HL-60 (cell line): ENCODE results near the gene RPL3.
A peak's percentile ranks its signal among the peaks of the same experiment; 100 is the strongest.

ENCODE experiments used
- DNase-seq, 2 experiments: peaks; one replicate each; pipeline ENCODE4 v3.0.0-alpha.2; 2010 to 2020; ENCODE audit warnings: low read depth in 1 of 2, low spot score in 1 of 2
- H3K27ac ChIP-seq: fragments of 250-450 bp; sonication (Bioruptor Pico); replicated peaks from 2 replicates; pipeline ENCODE4 v1.5.1; 2020; ENCODE audit warnings: mild to moderate bottlenecking, moderate library complexity
- H3K27me3 ChIP-seq: fragments of 250-450 bp; sonication (Bioruptor Pico); 2 replicates; pipeline ENCODE4 v1.5.1; 2021; ENCODE audit warnings: mild to moderate bottlenecking, moderate library complexity; ENCODE audit not compliant: insufficient read depth, poor library complexity, severe bottlenecking
- H3K4me3 ChIP-seq: replicated peaks from 2 replicates; pipeline ENCODE4 v1.5.1; 2011; ENCODE audit warnings: mild to moderate bottlenecking, control low read depth, low read length; ENCODE audit not compliant: insufficient read depth
- GABPA ChIP-seq: IDR thresholded peaks from 2 replicates; pipeline ENCODE4 v1.6.1; 2012; ENCODE audit warnings: low read depth
- POLR2AphosphoS5 ChIP-seq: IDR thresholded peaks from 2 replicates; pipeline ENCODE4 v1.6.1; 2012; ENCODE audit warnings: low read depth
- REST ChIP-seq: IDR thresholded peaks from 2 replicates; pipeline ENCODE4 v1.6.1; 2012; ENCODE audit warnings: low read depth; ENCODE audit not compliant: insufficient replicate concordance
- SPI1 ChIP-seq: IDR thresholded peaks from 2 replicates; pipeline ENCODE4 v1.6.1; 2012; ENCODE audit warnings: low read depth, mild to moderate bottlenecking, borderline replicate concordance
- TF ChIP-seq, protein P1 (sequence below): IDR thresholded peaks from one replicate; pipeline ENCODE4 v1.5.1; 2011; ENCODE audit warnings: low read length, control low read depth, inconsistent platforms; ENCODE audit not compliant: insufficient read depth

The RPL3 gene

DNA sequence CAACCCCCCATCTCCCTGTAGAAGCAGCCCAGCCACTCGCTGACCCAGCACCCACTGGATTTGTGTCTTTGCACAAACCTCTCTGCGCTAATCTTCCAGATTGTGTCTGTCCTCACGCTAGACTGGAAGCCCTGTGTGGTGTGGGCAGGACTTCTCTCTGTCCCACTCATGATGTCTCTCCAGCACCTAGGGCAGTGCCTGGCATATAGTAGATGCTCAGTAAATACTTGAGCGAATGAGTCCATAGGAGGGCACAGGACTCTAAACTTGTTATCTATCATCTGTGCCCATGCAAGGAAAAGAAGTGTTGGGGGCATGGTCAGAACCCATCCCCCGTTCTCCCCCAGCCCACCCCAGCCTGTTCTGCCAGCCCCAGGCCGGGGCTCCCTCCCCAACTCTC lies 22.9 kb downstream of the RPL3 start:
- no peak for DNase-seq
- Histone ChIP-seq H3K4me3 (no peak overlapping the region), H3K27ac (no peak overlapping the region), H3K27me3 (no peaks in the 10 kb centered on the region)
- TF ChIP-seq GABPA, result no peak

DNA sequence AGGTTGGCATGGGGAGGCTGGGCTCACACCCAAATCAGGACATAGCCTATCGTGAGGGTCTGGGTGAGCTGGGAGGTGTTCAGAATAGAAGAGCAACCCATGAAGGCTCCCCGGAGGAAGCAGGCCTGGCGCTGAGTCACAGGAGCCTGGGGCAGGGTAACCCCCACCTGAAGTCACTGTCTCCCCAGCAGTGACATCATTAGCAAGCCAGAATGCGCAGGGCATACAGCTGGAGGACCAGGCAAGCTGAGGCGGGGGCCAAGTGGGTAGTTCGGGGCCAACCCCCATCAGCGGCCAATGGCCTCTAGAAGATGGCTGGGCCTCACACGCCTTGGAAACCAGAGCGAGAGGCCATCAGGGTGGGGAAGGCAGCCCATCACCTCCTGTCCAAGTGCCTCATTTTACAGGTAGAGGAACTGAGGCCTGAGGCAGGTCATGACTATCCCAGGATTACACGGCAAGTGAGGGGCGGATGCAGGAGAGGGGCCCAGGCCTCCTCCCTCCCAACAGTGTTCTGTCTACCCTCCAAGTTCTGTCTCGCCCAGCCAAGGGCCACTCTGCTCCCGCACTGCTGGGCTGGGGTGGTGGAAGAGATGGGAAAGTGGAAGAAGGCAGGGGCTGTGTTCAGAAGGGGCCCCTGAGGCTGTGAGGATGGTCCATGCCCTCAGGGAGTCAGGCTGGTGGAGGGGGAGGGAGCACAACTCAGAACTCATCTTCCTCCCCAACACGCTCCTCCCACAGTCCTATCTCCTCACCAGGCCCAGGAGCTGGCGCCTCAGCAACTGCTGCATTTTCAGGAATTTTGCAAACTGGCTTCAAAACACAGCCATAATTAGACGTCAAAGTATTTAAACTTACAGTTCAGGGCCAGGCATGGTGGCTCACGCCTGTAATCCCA lies 24.6 kb downstream of the RPL3 start:
- Histone ChIP-seq H3K27me3 (no peaks in the 10 kb centered on the region), H3K4me3 (no peak overlapping the region), H3K27ac (no peak overlapping the region)
- TF ChIP-seq GABPA (no peak), SPI1 (no peak), POLR2AphosphoS5 (no peak)
- DNase-seq, result no peak

GRCh38 chr22:39293766-39294368 lies 25.6 kb downstream of the RPL3 start:
- no peak overlapping the region for H3K4me3 ChIP-seq
- no peak for DNase-seq
- H3K27ac ChIP-seq, result no peak overlapping the region
- no peaks in the 10 kb centered on the region for H3K27me3 ChIP-seq
- TF ChIP-seq GABPA, result no peak

- DNase-seq, result peak; percentile 82 to 86
- H3K4me3 ChIP-seq, result no peak overlapping the region
- no peak for TF ChIP-seq GABPA
- peak; percentile 64 for TF ChIP-seq POLR2AphosphoS5
- H3K27me3 ChIP-seq, result no peaks in the 10 kb centered on the region
- peak overlapping the region; percentile 44 for H3K27ac ChIP-seq
These were observed 26.8 kb downstream of the RPL3 start for GRCh38 chr22:39292561-39293074.

- Histone ChIP-seq H3K27me3 (no peaks in the 10 kb centered on the region), H3K4me3 (no peak overlapping the region), H3K27ac (peak overlapping the region; percentile 44)
- DNase-seq, result no peak
- TF ChIP-seq REST (no peak), SPI1 (no peak), POLR2AphosphoS5 (no peak), GABPA (no peak)
- TF ChIP-seq, protein P1, sequence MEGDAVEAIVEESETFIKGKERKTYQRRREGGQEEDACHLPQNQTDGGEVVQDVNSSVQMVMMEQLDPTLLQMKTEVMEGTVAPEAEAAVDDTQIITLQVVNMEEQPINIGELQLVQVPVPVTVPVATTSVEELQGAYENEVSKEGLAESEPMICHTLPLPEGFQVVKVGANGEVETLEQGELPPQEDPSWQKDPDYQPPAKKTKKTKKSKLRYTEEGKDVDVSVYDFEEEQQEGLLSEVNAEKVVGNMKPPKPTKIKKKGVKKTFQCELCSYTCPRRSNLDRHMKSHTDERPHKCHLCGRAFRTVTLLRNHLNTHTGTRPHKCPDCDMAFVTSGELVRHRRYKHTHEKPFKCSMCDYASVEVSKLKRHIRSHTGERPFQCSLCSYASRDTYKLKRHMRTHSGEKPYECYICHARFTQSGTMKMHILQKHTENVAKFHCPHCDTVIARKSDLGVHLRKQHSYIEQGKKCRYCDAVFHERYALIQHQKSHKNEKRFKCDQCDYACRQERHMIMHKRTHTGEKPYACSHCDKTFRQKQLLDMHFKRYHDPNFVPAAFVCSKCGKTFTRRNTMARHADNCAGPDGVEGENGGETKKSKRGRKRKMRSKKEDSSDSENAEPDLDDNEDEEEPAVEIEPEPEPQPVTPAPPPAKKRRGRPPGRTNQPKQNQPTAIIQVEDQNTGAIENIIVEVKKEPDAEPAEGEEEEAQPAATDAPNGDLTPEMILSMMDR, result no peak
These were observed 27.4 kb downstream of the RPL3 start for GRCh38 chr22:39292031-39292462.

- no peak overlapping the region for H3K27ac ChIP-seq
- H3K27me3 ChIP-seq, result no peaks in the 10 kb centered on the region
- TF ChIP-seq GABPA (no peak), REST (no peak), POLR2AphosphoS5 (no peak), SPI1 (no peak)
- DNase-seq, result no peak
- no peak overlapping the region for H3K4me3 ChIP-seq
These were observed 27.9 kb downstream of the RPL3 start for GRCh38 chr22:39291523-39291922.
